ENCODE measurements around the gene ZFPL1. TPM values are rescaled to one million over a fixed set of nuclear protein-coding genes. Genes with fewer than 3 reads are reported as not detected.

ZFPL1 gene
- total and polyA plus RNA-seq, 10 of the 15 experiments (the other 5 are each of a cell fraction or from before 2014, with no cell fraction given) = 2.2 to 37.8 (median 27.0) TPM

DNA sequence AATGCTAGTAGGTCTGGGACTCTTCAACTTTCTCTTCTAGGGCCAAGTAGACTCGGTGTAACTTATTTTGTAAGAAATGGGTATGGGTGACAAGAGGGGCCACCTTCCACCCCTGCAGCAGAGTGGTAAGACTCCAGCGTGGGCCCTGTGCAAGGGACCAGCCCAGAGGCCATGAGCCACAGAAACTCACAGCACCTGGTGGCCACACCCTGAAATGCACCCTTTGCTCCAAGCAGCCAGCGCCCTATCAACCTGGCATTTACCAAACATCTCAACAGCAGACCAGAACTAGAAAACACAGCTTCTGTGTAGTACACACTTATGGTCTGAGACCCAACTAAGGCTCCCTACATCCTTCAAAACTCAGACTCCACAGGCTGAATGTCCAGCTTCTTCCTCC lies 5.9 kb upstream of the ZFPL1 start (continued):
- 0 out of 2 replicates have a peak, but pooled peaks have one; percentile 24 for TF ChIP-seq CREB1 (IDR thresholded peaks at IDR 0.05; ENCODE audit: low read depth)

DNA sequence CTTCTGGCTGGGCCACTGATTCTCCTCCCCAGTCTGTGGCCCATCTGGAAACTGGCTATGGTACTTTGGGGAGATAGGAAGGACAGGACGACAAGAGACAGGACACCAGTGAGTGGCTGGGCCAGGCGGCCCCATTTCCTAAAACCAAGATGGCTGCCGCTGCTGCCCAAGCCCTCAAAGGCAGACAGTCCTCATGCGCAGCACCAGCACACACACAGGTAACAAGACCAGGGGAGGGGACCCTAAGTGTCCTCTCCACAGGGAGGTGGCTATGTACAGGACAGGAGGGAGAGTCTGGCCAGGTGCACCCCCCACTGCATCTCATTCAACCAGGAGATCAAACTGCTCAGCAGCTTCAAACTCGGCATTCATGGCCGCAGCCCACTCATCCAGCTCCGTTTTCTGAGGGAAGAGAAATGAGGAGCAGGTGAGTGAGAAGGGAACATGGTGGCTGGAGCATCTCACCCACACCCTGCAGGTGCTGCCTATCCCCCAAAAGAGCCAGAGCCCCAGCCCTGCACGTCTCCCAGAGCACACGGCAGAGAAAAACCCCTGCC lies 5.2 kb upstream of the ZFPL1 start:
- H3K4me1 ChIP-seq (ENCODE audit: control insufficient read depth, insufficient read depth, low read length) = peaks cover 31% of the 10 kb centered on the region
- peak overlapping the region; percentile 66 for H3K27ac ChIP-seq (ENCODE audit: control insufficient read depth, insufficient read depth)
- in situ Hi-C loops (cut with MboI) = no loop called here
- intact Hi-C loops (cut with micrococcal nuclease; ENCODE audit: unreplicated experiment) = loop anchor here (1.0 to 5.0 kb wide), 3 partner anchors 37 to 65 kb away; partner anchors contain the start of genes ARL2, SAC3D1 and SNX15
- no TSS peak for BruUV-seq (replicated peaks)
- H3K36me3 ChIP-seq (ENCODE audit: control insufficient read depth in 2 of 2, insufficient read depth in 2 of 2, low read length in 1 of 2) = peaks cover 5 to 13% of the 10 kb centered on the region in 2 experiments; a peak in 3 of 4 replicates
- no peaks in the 10 kb centered on the region for H3K9me3 ChIP-seq (replicated peaks; ENCODE audit: control insufficient read depth, insufficient read depth, low read length)
- peak overlapping the region; percentile 27 for H3K9ac ChIP-seq (ENCODE audit: control insufficient read depth, insufficient read depth, low read length)
- POLR2A ChIA-PET = interaction anchor here (0.6 to 2.2 kb wide), 9 partner anchors 10 to 168 kb away, joined by 3 to 8 read pairs (median 4); partner anchors contain the start of gene SAC3D1
- no peak for FAIRE-seq
- RAD21 ChIA-PET (ENCODE audit: unreplicated experiment) = interaction anchor here (0.7 to 3.0 kb wide), 9 partner anchors 10 to 66 kb away, joined by 3 to 8 read pairs (median 3); partner anchors contain the start of genes ARL2, SAC3D1 and TM7SF2
- 80% methylated on average over 9 of the region's 9 CpGs for WGBS (ENCODE audit: insufficient coverage, insufficient replicate concordance, low lambda C conversion rate, missing lambda C conversion rate)
- CTCF ChIA-PET = interaction anchor here (0.6 to 1.9 kb wide), 16 partner anchors 10 to 231 kb away, joined by 3 to 9 read pairs (median 4); partner anchors contain the start of genes ARL2 and SAC3D1
- H4K20me1 ChIP-seq (ENCODE audit: control insufficient read depth, insufficient read depth) = no peaks in the 10 kb centered on the region
- peak overlapping the region; percentile 59 for H3K4me3 ChIP-seq
- H3K79me2 ChIP-seq (ENCODE audit: control insufficient read depth, insufficient read depth, low read length) = peaks cover 56% of the 10 kb centered on the region
- peak; percentile 27 for ATAC-seq
- SMC1A ChIA-PET (ENCODE audit: uncharacterized antibody, unreplicated experiment) = interaction anchor here (0.9 to 2.3 kb wide), 4 partner anchors 10 to 64 kb away, joined by 3 to 9 read pairs (median 3); partner anchors contain the start of gene ARL2
- TF ChIP-seq, protein P1, sequence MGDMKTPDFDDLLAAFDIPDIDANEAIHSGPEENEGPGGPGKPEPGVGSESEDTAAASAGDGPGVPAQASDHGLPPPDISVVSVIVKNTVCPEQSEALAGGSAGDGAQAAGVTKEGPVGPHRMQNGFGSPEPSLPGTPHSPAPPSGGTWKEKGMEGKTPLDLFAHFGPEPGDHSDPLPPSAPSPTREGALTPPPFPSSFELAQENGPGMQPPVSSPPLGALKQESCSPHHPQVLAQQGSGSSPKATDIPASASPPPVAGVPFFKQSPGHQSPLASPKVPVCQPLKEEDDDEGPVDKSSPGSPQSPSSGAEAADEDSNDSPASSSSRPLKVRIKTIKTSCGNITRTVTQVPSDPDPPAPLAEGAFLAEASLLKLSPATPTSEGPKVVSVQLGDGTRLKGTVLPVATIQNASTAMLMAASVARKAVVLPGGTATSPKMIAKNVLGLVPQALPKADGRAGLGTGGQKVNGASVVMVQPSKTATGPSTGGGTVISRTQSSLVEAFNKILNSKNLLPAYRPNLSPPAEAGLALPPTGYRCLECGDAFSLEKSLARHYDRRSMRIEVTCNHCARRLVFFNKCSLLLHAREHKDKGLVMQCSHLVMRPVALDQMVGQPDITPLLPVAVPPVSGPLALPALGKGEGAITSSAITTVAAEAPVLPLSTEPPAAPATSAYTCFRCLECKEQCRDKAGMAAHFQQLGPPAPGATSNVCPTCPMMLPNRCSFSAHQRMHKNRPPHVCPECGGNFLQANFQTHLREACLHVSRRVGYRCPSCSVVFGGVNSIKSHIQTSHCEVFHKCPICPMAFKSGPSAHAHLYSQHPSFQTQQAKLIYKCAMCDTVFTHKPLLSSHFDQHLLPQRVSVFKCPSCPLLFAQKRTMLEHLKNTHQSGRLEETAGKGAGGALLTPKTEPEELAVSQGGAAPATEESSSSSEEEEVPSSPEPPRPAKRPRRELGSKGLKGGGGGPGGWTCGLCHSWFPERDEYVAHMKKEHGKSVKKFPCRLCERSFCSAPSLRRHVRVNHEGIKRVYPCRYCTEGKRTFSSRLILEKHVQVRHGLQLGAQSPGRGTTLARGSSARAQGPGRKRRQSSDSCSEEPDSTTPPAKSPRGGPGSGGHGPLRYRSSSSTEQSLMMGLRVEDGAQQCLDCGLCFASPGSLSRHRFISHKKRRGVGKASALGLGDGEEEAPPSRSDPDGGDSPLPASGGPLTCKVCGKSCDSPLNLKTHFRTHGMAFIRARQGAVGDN (IDR thresholded peaks at IDR 0.05) = peak; percentile 7; the same call in 1 of the 2 replicates
- no peak for TF ChIP-seq MYC (IDR thresholded peaks at IDR 0.05; ENCODE audit: insufficient read depth, insufficient read length, insufficient replicate concordance, low read length, severe bottlenecking)
- TF ChIP-seq CHD2 (IDR thresholded peaks at IDR 0.05; ENCODE audit: borderline replicate concordance, low read depth, low read length) = 0 out of 2 replicates have a peak, but pooled peaks have one; percentile 15
- TF ChIP-seq, protein P2, sequence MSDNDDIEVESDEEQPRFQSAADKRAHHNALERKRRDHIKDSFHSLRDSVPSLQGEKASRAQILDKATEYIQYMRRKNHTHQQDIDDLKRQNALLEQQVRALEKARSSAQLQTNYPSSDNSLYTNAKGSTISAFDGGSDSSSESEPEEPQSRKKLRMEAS (IDR thresholded peaks at IDR 0.05; ENCODE audit: low read depth, low read length) = 0 out of 2 replicates have a peak, but pooled peaks have one; percentile 3
- TF ChIP-seq ZNF384 (IDR thresholded peaks at IDR 0.05; ENCODE audit: borderline replicate concordance, low read depth, low read length) = no peak
- TF ChIP-seq POLR2AphosphoS5 (IDR thresholded peaks at IDR 0.05; ENCODE audit: low read length) = 0 out of 2 replicates have a peak, but pooled peaks have one; percentile 38
- no peak for TF ChIP-seq NFXL1 (IDR thresholded peaks at IDR 0.05; ENCODE audit: borderline replicate concordance)
- TF ChIP-seq YY1 (IDR thresholded peaks at IDR 0.05; ENCODE audit: low read depth, low read length) = peak; percentile 91
- TF ChIP-seq, protein P3, sequence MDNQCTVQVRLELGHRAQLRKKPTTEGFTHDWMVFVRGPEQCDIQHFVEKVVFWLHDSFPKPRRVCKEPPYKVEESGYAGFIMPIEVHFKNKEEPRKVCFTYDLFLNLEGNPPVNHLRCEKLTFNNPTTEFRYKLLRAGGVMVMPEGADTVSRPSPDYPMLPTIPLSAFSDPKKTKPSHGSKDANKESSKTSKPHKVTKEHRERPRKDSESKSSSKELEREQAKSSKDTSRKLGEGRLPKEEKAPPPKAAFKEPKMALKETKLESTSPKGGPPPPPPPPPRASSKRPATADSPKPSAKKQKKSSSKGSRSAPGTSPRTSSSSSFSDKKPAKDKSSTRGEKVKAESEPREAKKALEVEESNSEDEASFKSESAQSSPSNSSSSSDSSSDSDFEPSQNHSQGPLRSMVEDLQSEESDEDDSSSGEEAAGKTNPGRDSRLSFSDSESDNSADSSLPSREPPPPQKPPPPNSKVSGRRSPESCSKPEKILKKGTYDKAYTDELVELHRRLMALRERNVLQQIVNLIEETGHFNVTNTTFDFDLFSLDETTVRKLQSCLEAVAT (IDR thresholded peaks at IDR 0.05) = peak; percentile 90
- H2AFZ ChIP-seq (ENCODE audit: control insufficient read depth, low read depth, low read length) = peak overlapping the region; percentile 65
- no peaks in the 10 kb centered on the region for H3K27me3 ChIP-seq (replicated peaks in 1 of 2; ENCODE audit: control insufficient read depth in 2 of 2, insufficient read depth in 2 of 2, low read length in 1 of 2)
- no peak for DNase-seq (ENCODE audit: low read depth, low spot score)
- peak overlapping the region; percentile 67 for H3K4me2 ChIP-seq (ENCODE audit: control insufficient read depth, insufficient read depth)

All from GM12878 (cell line).